ENCODE data around the gene SOX5. TPM values are rescaled to one million over a fixed set of nuclear protein-coding genes. Genes with fewer than 3 reads are reported as not detected.
"Not testable (repeated sequence)": the region's sequence is repeated elsewhere in the genome, so short reads cannot be mapped to it uniquely, and the experiment has no call there.

SOX5 gene
- total RNA-seq, 1 donor from 2014 or later: 31.0 TPM

GRCh38 chr12:23555180-23555824 is 394.2 kb downstream of the SOX5 start:
- DNase-seq (ENCODE audit: low spot score): no peak

GRCh38 chr12:23552417-23552816 is 397.1 kb downstream of the SOX5 start:
- DNase-seq (ENCODE audit: low spot score): no peak

- DNase-seq (ENCODE audit: low spot score): no peak
Observed at GRCh38 chr12:23550753-23551152, 398.7 kb downstream of the SOX5 start.

GRCh38 chr12:23548742-23549141 is 400.7 kb downstream of the SOX5 start:
- DNase-seq (ENCODE audit: low spot score): no peak

GRCh38 chr12:23546756-23547155 is 402.7 kb downstream of the SOX5 start:
- DNase-seq (ENCODE audit: low spot score): no peak

GRCh38 chr12:23543767-23544166 is 405.7 kb downstream of the SOX5 start:
- DNase-seq (ENCODE audit: low spot score): no peak

- no peak for DNase-seq (ENCODE audit: low spot score)
Observed at GRCh38 chr12:23542187-23542586, 407.3 kb downstream of the SOX5 start.

GRCh38 chr12:23540572-23540971 is 408.9 kb downstream of the SOX5 start:
- DNase-seq (ENCODE audit: low spot score): no peak

- no peak for DNase-seq (ENCODE audit: low spot score)
Observed at GRCh38 chr12:23536293-23536692, 413.2 kb downstream of the SOX5 start.

- no peak for DNase-seq (ENCODE audit: low spot score)
Observed at GRCh38 chr12:23535441-23535840, 414.0 kb downstream of the SOX5 start.

GRCh38 chr12:23534196-23534595 is 415.3 kb downstream of the SOX5 start:
- no peak for DNase-seq (ENCODE audit: low spot score)

GRCh38 chr12:23533699-23534098 is 415.8 kb downstream of the SOX5 start:
- DNase-seq (ENCODE audit: low spot score): no peak

- no peak for DNase-seq (ENCODE audit: low spot score)
Observed at GRCh38 chr12:23533265-23533664, 416.2 kb downstream of the SOX5 start.

- no peak for DNase-seq (ENCODE audit: low spot score)
Observed at GRCh38 chr12:23528316-23528715, 421.2 kb downstream of the SOX5 start.

- no peak for DNase-seq (ENCODE audit: low spot score)
Observed at GRCh38 chr12:23525450-23526072, 423.9 kb downstream of the SOX5 start.

- no peak for DNase-seq (ENCODE audit: low spot score)
Observed at GRCh38 chr12:23523339-23523738, 426.1 kb downstream of the SOX5 start.

GRCh38 chr12:23519444-23519843 is 430.0 kb downstream of the SOX5 start:
- not testable (repeated sequence) for DNase-seq (ENCODE audit: low spot score)

GRCh38 chr12:23515785-23516184 is 433.7 kb downstream of the SOX5 start:
- not testable (repeated sequence) for DNase-seq (ENCODE audit: low spot score)

GRCh38 chr12:23510484-23510883 is 439.0 kb downstream of the SOX5 start:
- no peak for DNase-seq (ENCODE audit: low spot score)

GRCh38 chr12:23509832-23510231 is 439.6 kb downstream of the SOX5 start:
- DNase-seq (ENCODE audit: low spot score): not testable (repeated sequence)

GRCh38 chr12:23507785-23508184 is 441.7 kb downstream of the SOX5 start:
- not testable (repeated sequence) for DNase-seq (ENCODE audit: low spot score)

- not testable (repeated sequence) for DNase-seq (ENCODE audit: low spot score)
Observed at GRCh38 chr12:23505736-23506135, 443.7 kb downstream of the SOX5 start.
